ENCODE data around the gene SMIM9. TPM values are rescaled to one million over a fixed set of nuclear protein-coding genes. Genes with fewer than 3 reads are reported as not detected.

SMIM9 gene
- not detected in 2 replicates for total RNA-seq

DNA sequence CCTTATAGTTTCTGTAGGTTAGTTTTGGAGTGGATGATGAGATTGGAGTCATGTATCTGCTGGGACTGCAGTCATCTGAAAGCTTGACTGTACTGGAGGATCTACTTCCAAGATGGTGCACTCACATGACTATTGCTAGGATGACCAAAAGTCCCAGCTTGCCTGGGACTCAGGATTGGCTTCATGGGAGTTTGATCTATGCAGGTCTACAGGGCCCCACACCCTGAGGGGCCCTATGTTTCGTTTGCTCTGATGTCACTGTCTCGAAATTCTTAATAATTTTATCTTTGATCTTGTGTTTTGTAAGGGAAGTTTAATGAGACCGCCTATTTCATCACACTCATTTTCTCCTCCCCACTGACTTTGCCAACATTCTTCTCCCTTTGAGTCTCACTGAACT, at the start of gene SMIM9:
Gene SMIM9 (minus strand): TSS at position 101 of the 400 bp plus-strand sequence. CDS start 3,806 bp downstream, outside the sequence.

DNA sequence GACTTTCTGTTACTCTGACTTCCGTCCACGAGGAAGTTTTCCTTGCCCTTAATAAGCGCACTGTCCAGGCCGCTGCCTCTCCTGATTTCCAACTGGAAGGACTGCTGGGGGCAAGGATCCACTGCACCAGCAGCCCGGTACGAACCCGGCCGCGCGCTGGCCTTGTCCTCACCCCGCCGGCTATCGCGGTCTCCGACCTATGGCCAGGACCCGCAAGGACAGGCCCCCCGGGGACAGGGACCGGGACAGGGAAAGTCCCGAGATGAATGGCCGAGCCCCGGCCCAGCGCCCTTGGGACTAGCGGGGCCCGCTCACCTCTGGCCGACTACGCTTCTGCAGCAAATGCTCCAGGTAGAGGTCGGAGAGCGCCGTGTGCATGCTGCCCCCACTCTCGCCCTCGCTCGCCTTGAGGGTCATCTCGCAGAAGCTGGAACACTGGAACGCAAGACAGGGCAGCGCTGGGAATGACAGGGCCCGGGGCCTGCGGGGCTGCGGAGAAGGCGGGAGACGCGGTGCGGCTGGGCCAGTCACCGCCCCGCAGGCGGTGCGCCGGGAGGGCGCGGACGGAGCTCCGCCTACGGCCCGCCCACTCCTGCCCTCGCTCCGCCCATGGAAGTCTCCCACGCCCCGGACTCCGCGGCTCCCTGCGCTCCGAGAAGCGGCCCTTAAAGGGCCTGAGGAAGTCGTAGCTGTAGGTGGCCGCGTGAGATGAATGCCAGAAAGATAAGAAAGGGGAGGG, 29.3 kb downstream of the SMIM9 start, which contains the start of gene MPP1:
Gene MPP1 (minus strand): TSS at position 529 of the 739 bp plus-strand sequence. CDS start 112 bp downstream, at position 417.

Other genes starting within 250 kb of the SMIM9 start
- not detected in 2 replicates for gene CTAG1A, start 249.5 kb downstream of the SMIM9 start, total RNA-seq
- not detected in 2 replicates for gene CTAG1B, start 215.4 kb downstream of the SMIM9 start, total RNA-seq
- gene CTAG2, start 181.1 kb downstream of the SMIM9 start, total RNA-seq, result not detected in 2 replicates
- gene GAB3, start 83.6 kb downstream of the SMIM9 start, total RNA-seq, result 0.77 and 1.4 TPM in 2 replicates
- gene DKC1, start 71.8 kb downstream of the SMIM9 start, total RNA-seq, result 36.5 and 60.1 TPM in 2 replicates
- gene MPP1, start 29.2 kb downstream of the SMIM9 start, total RNA-seq, result 15.2 and 18.8 TPM in 2 replicates
- gene F8A1, start 51.7 kb upstream of the SMIM9 start, total RNA-seq, result 2.0 and 3.6 TPM in 2 replicates
- 2.1 TPM in 2 replicates for gene F8, start 188.1 kb upstream of the SMIM9 start, total RNA-seq
- gene FUNDC2, start 192.2 kb upstream of the SMIM9 start, total RNA-seq, result 28.5 and 35.3 TPM in 2 replicates
- 8.3 and 10.5 TPM in 2 replicates for gene CMC4, start 236.5 kb upstream of the SMIM9 start, total RNA-seq
- gene MTCP1, start 236.5 kb upstream of the SMIM9 start, total RNA-seq, result 1.3 and 4.0 TPM in 2 replicates
- 14.4 and 19.6 TPM in 2 replicates for gene BRCC3, start 236.8 kb upstream of the SMIM9 start, total RNA-seq